Activated CD4-positive, alpha-beta T cell treated with anti-CD3 and anti-CD28 coated beads, Interleukin-2, amount 50 U/mL, for 48 hours (primary cell): ENCODE measurements around the gene RANBP17.
"Not testable (repeated sequence)": the region's sequence is repeated elsewhere in the genome, so short reads cannot be mapped to it uniquely, and the experiment has no call there.

ENCODE experiments used
- DNase-seq, 2 experiments: peaks; one replicate each; pipeline ENCODE4 v3.0.0-alpha.2; 2020

RANBP17 gene

GRCh38 chr5:171258737-171259415, 397.1 kb downstream of the RANBP17 start:
- no peak for DNase-seq

DNA sequence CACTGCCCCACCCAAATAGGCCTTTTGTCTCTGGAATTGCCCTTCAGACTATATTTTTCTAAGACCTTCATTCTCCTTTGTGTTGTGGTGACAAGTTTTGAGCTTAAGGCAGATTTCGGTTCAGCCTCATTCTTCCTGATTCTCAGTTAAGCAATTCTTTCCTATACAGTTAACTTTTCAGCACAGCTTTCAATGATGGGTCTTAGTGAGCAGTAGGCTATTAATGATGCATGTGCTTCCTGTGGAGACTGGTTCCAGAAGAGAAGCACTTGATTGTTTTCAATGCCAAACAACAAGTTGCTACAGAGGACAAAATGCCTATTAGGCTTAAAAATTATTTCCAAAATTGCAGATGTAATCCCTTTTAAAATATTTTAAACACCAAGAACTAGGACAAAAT, 399.5 kb downstream of the RANBP17 start:
- no peak for DNase-seq

- no peak for DNase-seq
Observed at GRCh38 chr5:171261904-171262303, 400.1 kb downstream of the RANBP17 start.

DNA sequence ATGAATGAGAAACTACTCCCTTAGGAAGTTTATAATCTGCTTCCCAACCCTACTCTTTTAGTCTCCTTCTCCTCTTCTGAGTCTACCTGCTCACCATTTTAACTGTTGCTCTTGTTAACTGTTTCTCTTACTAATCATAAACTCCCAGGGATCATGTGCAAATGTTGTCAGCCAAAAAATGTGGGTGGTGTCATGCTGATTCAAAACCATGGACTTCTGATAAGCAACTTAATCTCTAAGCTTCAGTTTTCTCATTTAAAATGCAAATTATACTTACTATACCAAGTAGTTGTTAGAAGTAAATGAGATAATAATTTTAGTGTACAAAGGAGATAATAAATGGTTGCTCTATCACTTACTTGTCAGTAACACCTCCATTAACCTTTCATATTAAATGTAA, 401.4 kb downstream of the RANBP17 start:
- no peak for DNase-seq

DNA sequence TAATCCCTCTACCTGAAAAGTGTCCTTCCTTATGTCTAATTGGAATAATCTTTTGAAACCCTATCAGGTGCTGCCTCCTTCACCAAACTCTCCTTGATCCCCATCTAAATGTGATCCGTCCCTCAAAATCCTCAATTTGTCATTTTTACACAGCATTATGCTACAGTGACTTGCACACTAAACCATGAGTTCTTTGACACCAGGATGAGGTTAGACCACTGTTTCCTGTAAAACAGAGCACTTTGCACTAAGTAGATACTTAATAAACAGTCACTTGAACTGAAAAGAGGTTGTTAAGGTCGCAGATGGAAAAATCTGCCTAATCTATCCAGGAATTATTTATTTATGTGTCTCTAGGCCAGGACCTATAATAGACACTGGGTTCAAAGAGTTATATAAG, 403.0 kb downstream of the RANBP17 start:
- DNase-seq: no peak

DNA sequence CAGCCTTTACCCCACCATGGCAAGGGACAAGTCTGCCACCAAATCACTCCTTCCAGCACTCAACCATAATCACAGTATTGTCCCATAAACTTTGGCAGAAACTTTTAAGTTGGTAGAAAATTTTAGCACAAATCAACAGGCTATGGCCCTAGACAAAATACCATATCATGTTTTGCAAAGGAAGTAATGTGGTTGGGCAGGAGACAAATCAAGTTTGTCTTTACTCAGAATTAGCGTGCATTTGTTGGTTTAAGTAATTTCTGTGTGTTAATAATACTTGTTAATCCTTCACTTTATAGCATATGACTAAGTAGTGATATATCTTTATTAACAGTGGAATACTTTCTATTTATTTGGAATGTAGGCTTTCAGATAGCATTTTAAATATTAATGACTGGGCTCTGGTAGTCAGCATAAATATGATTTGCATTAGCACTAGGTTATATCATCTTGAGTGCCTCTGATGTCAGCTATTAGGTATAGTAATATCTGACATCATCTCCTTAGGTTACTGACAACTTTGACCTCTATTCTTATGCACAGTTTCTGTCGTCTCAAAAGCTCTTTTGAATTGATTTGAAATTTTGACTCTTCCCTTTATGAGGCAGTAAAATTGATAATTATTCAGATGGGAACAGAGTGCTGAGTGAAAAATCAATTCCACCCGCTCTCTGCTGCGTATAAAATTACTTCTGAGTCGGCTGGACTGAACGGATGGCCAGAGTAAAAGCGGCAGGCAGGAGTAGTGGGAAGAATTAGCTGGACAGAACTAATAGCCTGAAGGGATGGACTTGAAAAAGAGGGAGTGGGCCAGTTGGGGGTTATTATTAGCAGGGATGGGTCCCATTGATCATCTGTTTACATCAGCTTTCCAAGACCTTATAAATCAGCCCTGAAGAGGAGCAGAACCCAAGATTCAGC, 407.1 kb downstream of the RANBP17 start:
- DNase-seq: no peak

DNA sequence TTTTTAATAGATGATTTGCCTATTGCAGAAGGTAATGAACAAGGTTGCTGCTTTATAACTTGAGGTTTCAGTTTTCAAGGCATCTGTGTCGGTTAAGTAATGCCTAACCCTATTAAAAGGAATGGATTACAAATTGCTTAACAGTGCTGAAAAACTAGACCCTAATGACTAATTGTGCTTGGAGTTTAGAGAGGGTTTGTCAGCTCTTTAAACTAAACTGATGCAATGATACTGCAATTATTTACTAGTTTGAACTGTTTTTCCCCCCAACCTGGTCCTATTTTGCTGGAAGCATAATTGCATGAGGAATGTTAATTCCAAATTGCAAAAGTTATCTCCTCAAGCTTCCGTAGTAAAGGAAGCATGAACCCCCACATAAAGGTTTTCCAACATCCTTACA, 407.9 kb downstream of the RANBP17 start:
- no peak for DNase-seq

DNA sequence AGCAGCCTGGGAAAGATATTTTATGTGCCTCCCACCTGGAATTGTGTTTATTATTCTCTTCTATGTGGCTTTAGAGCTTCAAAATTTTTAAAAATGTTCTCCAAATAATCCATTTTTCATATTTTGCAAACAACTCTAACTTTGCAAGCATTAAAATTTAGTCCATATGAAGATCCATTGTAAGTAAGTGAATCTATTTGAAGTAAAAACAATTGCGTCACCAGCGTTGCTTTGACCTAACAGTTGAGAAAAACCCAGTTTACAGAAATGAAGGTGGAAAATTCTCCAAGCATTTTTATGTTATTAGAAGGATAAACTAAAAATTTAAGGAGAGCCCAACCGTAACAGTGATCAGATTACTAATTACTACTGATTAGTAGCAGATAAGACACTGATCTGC, 408.3 kb downstream of the RANBP17 start:
- no peak for DNase-seq

- DNase-seq: no peak
Observed at GRCh38 chr5:171271798-171272197, 410.0 kb downstream of the RANBP17 start.

DNA sequence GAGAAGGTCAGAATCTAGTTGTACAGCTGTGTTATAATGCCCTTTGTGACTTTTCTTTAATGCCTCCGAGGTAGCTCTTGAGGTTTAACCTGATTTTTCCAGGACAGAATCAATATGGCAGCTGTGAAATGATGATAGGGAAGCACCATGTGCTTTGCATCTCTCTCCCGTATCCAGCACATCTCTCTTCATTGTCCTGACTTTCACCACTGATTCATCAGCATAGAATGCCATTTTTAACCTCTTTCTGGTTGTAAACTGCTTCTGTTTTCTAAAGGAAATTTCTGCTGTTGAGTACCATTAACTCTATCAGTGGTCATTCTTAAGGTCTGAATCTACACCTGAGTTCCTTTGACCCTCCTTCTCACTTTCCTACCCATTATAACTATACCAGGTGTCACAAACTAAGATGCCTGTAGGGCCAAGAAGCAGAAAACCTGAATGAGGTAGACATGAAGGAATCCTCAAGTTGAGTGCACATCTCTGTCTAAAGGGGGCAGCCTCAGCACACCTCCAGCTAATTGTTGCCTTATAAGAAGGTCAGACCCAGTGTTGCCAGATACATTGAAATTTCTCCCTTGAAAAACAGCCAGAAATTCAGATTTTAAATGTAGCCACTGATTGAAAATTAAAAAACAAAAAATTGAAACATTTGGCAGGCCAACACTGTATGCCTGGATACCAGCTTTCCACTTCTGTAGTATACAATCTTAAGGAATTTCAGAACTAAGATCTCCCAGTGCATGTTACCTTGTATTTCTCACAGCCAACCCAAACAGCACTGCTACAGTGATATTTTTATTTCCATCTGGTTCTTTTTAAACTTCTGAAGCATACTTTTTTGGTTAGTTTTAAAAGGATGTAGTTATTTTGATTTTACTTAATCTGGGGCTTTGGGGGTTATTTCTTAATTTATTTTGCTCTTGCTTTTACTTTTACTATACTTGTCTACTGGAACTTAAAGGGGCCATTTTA, 411.5 kb downstream of the RANBP17 start:
- peak; percentile 2 to 13 for DNase-seq

GRCh38 chr5:171275841-171276544, 414.2 kb downstream of the RANBP17 start:
- no peak for DNase-seq

DNA sequence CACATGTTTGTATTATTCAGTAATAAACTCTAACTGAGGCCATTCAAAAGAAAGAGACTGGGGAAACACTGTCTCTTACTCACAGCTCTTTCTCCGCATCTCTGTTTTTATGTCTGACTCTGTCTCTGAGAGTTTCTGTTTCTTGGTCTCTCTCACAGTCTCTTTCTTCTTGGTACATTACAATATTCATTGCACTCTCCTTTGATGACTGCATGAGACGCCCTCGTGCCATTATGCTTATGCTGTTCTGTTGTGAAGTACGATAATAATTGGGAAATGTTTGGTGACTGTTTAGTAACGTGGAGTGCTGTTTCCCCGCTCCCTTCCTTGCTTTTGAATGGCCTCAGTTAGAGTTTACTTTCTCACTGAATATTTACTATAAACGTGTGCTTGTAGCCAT, 421.9 kb downstream of the RANBP17 start:
- DNase-seq: no peak

DNA sequence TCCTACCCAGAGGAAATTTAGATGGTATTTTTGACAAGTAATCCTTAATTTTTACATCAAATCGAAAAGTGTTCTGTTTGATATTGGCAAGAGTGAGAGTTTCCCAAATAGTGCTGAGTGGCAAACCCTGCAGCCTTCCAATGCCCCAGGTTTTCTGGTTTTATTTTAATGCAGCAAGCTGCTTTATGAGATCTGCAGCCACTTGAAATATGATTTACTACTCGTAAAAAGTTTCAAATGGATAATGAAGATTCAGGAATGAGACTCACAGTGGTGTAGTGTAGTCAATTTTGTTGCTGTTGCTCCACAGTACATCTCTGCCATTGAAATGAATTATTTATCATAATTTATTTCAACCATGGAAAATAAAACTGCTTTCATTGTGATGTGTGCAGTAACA, 423.6 kb downstream of the RANBP17 start:
- DNase-seq: no peak

- no peak for DNase-seq
Observed at GRCh38 chr5:171288066-171288465, 426.2 kb downstream of the RANBP17 start.

DNA sequence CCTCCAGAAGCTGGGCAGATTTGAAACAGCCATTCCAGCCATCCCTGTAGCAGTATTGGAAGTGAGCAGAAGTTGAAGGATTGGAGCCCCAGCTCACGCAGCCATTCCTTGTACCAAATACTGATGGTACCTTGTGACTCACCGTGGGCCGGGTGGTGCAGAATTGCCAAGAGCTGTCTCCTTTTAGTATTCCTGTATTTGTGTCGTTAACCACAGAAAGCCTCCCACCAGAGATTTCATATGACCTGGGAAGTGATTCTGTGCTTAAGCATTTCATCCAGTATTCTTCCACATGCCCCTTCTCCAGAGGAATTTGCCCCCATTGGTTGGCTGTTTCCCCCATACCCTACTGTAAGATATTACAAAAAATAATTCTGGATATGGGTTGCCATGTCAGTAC, 429.6 kb downstream of the RANBP17 start:
- no peak for DNase-seq

- DNase-seq: no peak
Observed at GRCh38 chr5:171295299-171295698, 433.5 kb downstream of the RANBP17 start.

DNA sequence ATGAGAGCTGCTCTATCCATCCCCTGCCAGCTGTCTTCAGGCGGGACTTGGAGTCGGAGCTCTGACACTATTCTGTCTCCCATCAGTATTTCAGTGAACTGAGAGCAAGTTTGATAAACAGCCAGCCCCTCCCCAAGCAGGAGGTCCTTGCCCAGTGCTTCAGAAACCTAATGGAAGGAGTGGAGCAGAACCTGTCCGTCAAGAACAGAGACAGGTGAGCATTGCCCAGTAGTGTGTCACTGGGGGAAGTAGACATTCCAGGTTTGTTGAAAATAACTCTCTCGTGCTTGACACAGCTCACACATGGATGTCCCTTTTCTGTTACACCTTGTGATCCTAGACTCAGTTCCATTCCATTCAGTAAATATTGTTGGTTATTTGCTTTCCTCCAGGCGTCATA, 434.0 kb downstream of the RANBP17 start:
- no peak for DNase-seq

- not testable (repeated sequence) for DNase-seq
Observed at GRCh38 chr5:171297941-171298340, 436.1 kb downstream of the RANBP17 start.

GRCh38 chr5:171299228-171299627, 437.4 kb downstream of the RANBP17 start:
- no peak for DNase-seq

- DNase-seq: no peak
Observed at GRCh38 chr5:171299851-171300250, 438.0 kb downstream of the RANBP17 start.

DNA sequence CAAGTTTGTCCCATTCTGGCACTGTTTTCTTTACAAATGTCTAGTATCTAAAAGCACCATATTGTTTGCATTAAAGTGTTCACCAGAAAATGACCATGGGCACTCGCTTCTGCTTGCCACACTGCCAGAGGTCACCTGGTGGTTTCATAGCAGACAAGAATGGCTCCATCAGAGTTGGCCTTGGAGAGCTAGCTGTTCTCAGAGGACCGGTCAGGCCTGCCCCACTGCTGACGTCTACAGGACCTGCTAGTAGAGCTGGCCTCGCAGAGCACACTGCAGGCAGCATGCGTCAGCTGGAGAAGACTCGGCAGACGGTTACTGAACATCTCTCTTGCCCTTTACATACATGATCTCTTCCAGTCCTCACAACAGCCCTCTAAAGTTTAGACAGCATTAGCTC, 438.5 kb downstream of the RANBP17 start:
- no peak for DNase-seq

DNA sequence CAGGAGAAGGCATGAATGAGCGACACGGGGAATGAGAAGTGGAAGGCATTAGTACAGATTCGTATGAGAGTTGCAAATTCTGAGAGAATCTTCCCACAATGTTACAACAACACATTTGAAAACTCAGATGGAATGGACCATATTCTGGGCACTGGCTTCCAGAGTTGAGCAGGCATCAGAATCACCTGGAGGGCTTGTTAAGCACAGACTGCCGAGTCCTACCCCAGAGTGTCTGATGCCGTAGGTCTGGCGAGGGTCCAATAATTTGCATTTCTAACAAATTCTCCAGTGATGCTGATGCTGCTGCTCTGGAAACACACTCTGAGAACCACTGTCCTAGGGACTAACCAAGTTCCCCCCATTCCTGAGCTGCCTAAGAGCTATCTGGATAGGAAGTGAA, 444.3 kb downstream of the RANBP17 start:
- no peak for DNase-seq
